Tongue (tissue), 2 donors: ENCODE results near the gene WWC1. TPM values are rescaled to one million over a fixed set of nuclear protein-coding genes. Genes with fewer than 3 reads are reported as not detected.

Experiments used
- DNase-seq: peaks from one replicate; pipeline ENCODE4 v3.0.0-alpha.2; 2015
- total RNA-seq: library from RNA; depleted of rRNA; stranded (reverse); fragments of >200 nt; gene quantifications from one replicate; pipeline ENCODE4 v1.2.3, GENCODE V29; 2014

Gene WWC1
- total RNA-seq, 1 donor from 2014 or later: 15.5 TPM

- DNase-seq: peak; percentile 8
Observed at GRCh38 chr5:168364750-168365550, 73.5 kb downstream of the WWC1 start.

DNA sequence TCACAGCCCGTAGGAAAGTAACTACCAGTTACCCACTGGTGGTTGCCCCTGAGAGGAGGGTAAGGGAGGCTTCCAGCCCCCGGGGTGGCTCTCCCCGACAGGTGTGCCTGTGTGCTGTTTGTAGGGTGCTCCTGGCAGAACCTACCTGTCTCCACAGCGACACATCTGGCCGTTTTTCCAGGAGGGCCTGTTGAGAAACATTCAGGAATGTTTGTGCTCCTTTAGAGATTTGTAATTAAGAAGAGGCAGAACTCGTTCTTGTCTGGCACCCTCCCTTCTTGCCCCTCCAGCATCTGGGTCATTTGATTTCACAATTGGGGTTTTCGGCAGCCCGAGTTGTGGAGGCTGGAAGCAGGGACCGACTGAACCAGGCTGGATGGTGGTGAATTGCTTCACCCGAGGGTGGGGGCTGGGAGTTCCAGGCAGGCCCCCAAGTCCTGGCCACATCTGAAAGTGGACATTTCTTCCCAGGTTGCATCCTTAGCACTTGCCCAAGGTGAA, 74.2 kb downstream of the WWC1 start:
- DNase-seq: peak; percentile 27

GRCh38 chr5:168366116-168366515, 74.7 kb downstream of the WWC1 start:
- peak; percentile 7 for DNase-seq

DNA sequence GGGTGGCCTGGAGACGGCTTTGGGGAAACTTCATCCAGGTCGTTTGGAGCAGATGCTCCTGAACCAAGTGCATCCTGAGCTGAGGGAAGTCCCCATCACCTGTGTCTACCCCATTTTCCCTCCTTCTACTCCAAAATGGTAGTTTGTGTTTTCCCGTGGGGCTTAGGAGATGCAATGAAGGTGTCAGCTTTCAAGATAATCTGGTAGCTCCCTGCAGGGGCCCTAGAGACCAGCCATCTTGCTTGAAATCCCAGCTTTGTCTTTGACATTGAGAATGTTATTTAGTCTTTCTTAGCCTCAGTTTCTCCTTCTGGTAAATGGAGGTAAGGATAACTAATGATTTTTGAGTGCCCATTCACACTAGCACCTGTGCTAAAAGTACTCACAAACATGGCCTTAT, 77.4 kb downstream of the WWC1 start:
- DNase-seq: no peak

GRCh38 chr5:168370831-168371230, 79.4 kb downstream of the WWC1 start:
- DNase-seq: no peak

DNA sequence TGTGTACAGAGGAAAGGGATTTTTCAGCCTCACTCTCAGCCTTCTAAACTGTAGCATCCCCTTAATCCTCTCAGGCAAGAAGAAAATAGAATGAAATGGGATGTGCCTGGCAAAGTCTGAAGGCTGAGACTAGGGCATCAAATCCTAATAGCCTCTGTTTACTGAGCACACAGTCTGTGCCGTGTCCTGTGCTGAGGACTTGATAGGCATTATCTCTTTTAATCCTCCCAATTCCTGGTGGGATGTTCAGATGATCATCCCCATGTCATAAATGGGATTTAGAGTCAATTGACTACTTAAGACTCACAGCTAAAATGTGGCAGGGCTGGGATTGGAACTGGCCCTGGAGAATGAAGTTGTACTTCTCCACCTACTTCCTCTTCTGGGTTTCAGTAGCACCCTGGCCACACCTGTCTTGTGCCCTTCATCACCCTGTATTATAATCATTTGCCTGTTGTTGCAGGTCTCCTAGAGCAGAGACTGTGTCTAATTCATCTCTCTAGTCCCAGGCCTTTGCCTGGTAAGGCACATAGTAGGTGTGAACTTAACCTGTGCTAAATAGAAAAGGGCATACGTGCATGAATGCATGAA, 81.0 kb downstream of the WWC1 start:
- no peak for DNase-seq

DNA sequence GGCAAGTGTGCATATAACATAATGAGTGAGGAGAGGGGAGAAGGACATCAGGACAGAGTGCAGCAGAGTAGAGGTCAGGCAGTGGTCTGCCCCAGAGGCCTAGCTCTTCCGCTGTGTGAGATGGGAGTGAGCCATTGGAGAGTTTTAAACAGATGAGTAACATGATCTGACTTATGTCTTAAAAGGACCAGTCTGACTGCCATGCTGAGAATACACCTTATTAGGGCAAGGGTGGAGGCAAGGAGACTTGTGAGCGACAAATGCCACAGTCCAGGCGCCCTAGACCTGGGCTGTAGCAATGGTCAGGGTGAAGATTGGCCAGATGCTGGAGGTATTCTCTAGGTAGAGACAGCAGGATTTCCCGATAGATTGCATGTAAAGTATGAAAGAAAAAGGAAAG, 83.1 kb downstream of the WWC1 start:
- DNase-seq: no peak

DNA sequence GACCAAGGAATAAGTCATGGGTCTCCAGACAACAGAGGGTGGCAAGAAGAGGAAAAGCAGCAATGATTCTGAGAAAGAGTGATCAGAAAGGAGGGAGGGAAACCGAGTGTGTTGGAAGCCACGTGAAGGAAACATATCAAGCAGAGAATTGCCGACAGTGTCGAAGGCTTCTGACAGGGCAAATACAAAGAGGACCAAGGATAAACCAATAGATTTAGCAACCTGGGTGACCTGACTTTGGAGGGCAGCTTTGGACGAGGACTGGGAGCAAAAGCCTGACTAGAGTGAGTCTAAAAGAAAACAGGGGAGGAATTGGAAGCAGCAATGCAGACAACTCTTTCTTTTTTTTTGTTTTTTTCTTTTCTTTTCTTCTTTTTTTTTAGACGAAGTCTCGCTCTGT, 83.8 kb downstream of the WWC1 start:
- no peak for DNase-seq

DNA sequence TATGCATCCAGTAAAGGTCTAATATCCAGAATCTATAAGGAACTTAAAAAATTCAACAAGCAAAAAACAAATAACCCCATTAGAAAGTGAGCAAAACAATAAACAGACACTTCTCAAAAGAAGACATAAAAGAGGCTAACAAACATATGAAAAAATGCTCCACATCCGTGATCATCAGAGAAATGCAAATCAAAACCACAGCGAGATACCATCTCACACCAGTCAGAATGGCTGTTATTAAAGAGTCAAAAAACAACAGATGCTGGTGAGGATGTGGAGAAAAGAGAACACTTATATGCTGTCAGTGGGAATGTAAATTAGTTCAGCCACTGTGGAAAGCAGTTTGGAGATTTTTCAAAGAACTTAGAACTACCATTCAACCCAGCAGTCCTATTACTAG, 86.1 kb downstream of the WWC1 start:
- no peak for DNase-seq

GRCh38 chr5:168378741-168379140, 87.3 kb downstream of the WWC1 start:
- DNase-seq: no peak

GRCh38 chr5:168382421-168382820, 91.0 kb downstream of the WWC1 start:
- DNase-seq: no peak

GRCh38 chr5:168390491-168390890, 99.0 kb downstream of the WWC1 start:
- DNase-seq: no peak

DNA sequence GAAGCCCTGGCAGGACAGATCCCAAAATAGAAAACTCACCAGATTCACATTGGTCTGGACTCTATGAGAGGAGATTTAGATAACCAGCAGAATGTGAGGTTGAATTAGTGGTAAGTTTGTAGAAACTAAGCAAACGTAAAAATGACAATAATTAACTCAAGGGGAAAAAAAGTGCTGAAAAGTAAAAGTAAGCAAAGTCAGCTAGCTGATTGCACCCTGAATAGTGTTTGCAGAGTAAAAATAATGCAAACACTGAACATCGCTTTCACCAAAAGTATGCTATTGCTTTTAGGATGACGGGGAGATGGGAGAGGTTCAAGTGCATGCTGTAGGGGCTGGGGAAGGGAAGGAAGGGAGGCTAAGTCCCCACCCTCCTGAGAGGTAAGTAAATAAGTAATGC, 102.3 kb downstream of the WWC1 start:
- no peak for DNase-seq

DNA sequence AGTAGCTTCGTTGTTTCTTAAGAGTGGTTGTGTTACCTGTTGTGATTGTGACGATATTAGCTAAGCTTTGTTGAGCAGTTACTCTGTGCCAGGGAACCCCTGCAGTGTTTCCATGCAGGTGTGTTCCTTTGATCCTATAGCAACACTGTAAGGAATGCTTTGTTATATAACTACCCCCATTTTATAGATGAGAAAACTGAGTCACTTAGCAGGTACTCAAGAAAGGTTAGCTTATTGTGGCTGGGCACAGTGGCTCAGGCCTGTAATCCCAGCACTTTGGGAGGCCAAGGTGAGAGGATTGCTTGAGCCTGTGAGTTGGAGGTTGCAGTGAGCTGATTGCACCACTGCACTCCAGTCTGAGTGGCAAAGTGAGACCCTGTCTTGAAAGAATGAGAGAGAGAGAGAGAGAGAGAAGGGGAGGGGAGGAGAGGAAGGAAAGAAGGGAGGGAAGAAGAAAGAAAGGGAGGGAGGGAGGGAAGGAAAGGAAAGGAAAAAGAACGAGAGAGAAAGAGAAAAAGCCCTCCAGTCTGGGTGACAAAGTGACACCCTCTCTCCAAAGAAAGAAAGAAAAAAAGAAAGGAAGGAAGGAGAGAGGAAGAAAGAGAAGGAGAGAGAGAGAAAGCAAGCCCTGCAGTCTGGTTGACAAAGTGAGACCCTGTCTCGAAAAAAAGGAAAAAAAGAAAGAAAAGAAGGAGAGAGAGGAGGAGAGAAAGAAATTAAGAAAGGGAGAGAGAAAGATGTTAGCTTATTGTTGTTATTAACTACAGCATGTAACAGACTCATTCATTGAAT, 109.2 kb downstream of the WWC1 start:
- no peak for DNase-seq

DNA sequence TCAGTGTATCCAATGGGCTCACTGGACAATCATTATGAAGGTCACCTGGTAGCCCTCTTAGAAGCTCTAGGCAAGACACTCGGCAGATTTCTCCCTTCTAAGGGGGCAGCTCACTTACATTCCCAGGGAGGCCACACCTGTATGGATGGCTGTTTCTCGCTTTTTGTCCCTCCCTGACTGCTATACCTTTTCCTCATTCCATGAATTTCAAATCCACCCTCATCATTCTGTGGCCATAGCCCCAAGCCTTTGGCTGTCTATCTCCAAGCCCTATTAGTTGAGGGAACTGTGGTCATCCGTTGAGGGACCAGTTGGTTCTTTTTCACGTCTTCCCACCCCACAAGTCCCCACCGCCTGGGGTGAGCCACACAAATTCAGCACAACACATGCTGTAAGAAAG, 109.8 kb downstream of the WWC1 start:
- no peak for DNase-seq

- no peak for DNase-seq
Observed at GRCh38 chr5:168401880-168402279, 110.4 kb downstream of the WWC1 start.

DNA sequence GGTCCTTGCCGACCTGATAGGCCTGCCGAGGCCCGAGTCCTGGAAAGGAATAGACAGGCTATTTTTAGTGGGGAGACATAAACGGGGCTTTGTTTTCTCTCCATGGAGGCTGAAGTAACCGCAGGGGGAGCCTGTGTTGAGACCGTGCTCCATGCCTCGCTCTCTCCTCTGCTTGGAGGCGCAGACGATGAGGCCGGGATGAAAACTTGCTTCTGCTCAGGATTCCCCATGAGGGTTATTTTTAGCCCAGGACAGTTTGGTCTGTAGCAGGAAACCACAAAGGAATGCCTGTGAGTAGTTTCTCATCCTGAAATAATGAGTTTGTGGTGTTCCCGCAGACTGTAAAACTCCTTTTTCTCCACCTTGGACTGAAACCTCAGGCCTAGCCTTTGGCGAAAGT, 112.9 kb downstream of the WWC1 start:
- no peak for DNase-seq

- no peak for DNase-seq
Observed at GRCh38 chr5:168407211-168407610, 115.8 kb downstream of the WWC1 start.

DNA sequence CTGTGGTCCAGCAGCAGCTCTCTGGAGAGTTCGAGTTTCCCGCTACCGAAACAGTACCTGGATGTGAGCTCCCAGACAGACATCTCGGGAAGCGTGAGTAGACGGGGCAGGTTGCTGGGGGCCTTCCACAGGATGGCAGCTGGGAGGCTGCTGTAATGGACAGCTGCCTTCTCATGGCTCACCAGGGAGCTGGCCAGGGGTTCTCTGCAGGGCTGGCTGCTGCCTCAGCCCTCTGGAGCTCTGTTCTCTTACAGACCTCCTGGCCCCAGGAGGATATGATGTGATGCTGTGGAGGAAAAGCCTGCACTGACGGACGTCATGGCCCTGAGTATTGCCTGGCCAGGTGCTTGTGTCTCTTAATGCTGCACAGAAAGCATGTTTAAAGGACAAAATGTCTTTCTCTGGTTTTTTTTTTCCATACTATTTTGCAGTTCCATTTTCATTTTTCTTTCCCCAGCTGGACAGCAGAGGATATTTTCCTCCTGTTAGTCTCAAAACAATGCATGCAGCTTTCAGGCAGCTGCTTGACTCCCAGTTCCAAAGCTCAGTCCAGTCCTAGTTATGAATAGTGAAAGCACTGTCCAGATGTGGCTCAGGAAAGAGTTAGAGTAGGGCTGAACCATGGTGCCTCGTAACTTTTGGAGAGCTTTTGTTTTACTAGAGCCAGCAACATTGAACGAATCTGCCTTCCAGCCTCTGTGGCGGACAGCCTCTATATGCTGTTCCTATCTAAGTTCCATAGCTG, 117.3 kb downstream of the WWC1 start:
- DNase-seq: peak; percentile 75

GRCh38 chr5:168409591-168410458, 118.4 kb downstream of the WWC1 start:
- DNase-seq: peak; percentile 27

DNA sequence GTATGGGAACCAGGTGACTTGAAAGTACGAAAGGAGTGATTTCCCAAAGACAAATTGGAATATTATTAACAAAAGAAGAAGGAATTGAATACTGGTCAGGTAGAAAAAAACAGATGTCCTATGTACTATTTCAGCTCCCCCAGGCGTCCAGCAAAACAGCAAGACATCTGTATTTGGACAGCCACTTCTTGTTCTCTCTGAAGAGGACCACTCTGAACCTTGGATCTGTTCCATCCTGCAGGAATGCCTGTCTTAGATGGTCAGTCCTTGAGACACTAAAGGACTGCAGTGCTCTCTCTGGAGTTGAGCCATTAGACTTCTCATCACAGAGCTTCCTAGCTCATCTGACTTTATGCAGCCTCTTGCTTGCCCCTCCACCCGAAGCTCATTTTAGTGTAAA, 120.4 kb downstream of the WWC1 start:
- peak; percentile 18 for DNase-seq
